GM19395 (cell line): Measurements from ENCODE around the gene SNX9.
A peak's percentile ranks its signal among the peaks of the same experiment; 100 is the strongest.

ENCODE experiments used
- ATAC-seq: cut with Tn5 transposase; IDR thresholded peaks from one replicate; pipeline ENCODE4 v1.9.1; 2021; ENCODE audit warnings: mild to moderate bottlenecking, moderate library complexity; ENCODE audit not compliant: unreplicated experiment

SNX9 gene

GRCh38 chr6:157974341-157974894, 151.4 kb downstream of the SNX9 start:
- no peak for ATAC-seq

GRCh38 chr6:157974967-157975366, 151.9 kb downstream of the SNX9 start:
- ATAC-seq = no peak

- no peak for ATAC-seq
Measured at GRCh38 chr6:157975456-157975855, 152.4 kb downstream of the SNX9 start.

GRCh38 chr6:157976345-157977175, 153.5 kb downstream of the SNX9 start:
- no peak for ATAC-seq

- ATAC-seq = no peak
Measured at GRCh38 chr6:157977176-157977804, 154.2 kb downstream of the SNX9 start.

- ATAC-seq = no peak
Measured at GRCh38 chr6:157978021-157978783, 155.2 kb downstream of the SNX9 start.

- ATAC-seq = peak; percentile 6
Measured at GRCh38 chr6:157980288-157981131, 157.5 kb downstream of the SNX9 start.

GRCh38 chr6:157981132-157981394, 158.0 kb downstream of the SNX9 start:
- peak; percentile 34 for ATAC-seq

- peak; percentile 70 for ATAC-seq
Measured at GRCh38 chr6:157981395-157982101, 158.5 kb downstream of the SNX9 start, which contains the start of gene SYNJ2. TSS of gene SYNJ2 (plus strand) at chr6:157981863. CDS start at chr6:157981962, 99 bp downstream.

- ATAC-seq = peak; percentile 35
Measured at GRCh38 chr6:157982102-157982562, 159.1 kb downstream of the SNX9 start.

- no peak for ATAC-seq
Measured at GRCh38 chr6:157982563-157983405, 159.7 kb downstream of the SNX9 start.

GRCh38 chr6:157983406-157984119, 160.5 kb downstream of the SNX9 start:
- no peak for ATAC-seq

GRCh38 chr6:157984128-157984527, 161.1 kb downstream of the SNX9 start:
- ATAC-seq = no peak

- no peak for ATAC-seq
Measured at GRCh38 chr6:157984686-157985225, 161.7 kb downstream of the SNX9 start.

GRCh38 chr6:157985378-157986155, 162.5 kb downstream of the SNX9 start:
- no peak for ATAC-seq

GRCh38 chr6:157987788-157988699, 165.0 kb downstream of the SNX9 start:
- ATAC-seq = no peak
